Mesendoderm (in vitro differentiated cells): ENCODE measurements around the gene RBM23.
"Not testable (repeated sequence)": the region's sequence is repeated elsewhere in the genome, so short reads cannot be mapped to it uniquely, and the experiment has no call there.

ENCODE experiments used
- DNase-seq: peaks from one replicate; pipeline ENCODE4 v3.0.0; 2013
- H2AK5ac ChIP-seq: 2 replicates; pipeline ENCODE4 v1.6.1; 2013; ENCODE audit warnings: low read length, inconsistent platforms
- H2BK120ac ChIP-seq: 2 replicates; pipeline ENCODE4 v1.6.1; 2013; ENCODE audit warnings: low read depth, mild to moderate bottlenecking, low read length, moderate library complexity, mixed read lengths
- H2BK15ac ChIP-seq: replicated peaks from 2 replicates; pipeline ENCODE4 v1.6.1; 2013; ENCODE audit warnings: low read depth, mild to moderate bottlenecking, moderate library complexity
- H2BK5ac ChIP-seq: 2 replicates; pipeline ENCODE4 v1.6.1; 2013; ENCODE audit warnings: low read length, inconsistent platforms
- H3K18ac ChIP-seq: 2 replicates; pipeline ENCODE4 v1.6.1; 2013; ENCODE audit warnings: mild to moderate bottlenecking, low read length, mixed read lengths
- H3K23ac ChIP-seq: one replicate; pipeline ENCODE4 v1.6.1; 2013; ENCODE audit warnings: low read length
- H3K27ac ChIP-seq: 2 replicates; pipeline ENCODE4 v1.5.1; 2013; ENCODE audit warnings: low read depth, mild to moderate bottlenecking, inconsistent platforms, low read length, moderate library complexity
- H3K27me3 ChIP-seq: 2 replicates; pipeline ENCODE4 v1.6.1; 2013; ENCODE audit warnings: low read length, control low read depth, mild to moderate bottlenecking, inconsistent platforms; ENCODE audit not compliant: insufficient read depth, poor library complexity
- H3K36me3 ChIP-seq: 2 replicates; pipeline ENCODE4 v1.6.1; 2013; ENCODE audit warnings: low read length, inconsistent platforms; ENCODE audit not compliant: control insufficient read depth, insufficient read depth
- H3K4ac ChIP-seq: one replicate; pipeline ENCODE4 v1.6.1; 2013; ENCODE audit warnings: low read depth, mild to moderate bottlenecking, low read length, moderate library complexity
- H3K4me1 ChIP-seq: 2 replicates; pipeline ENCODE4 v1.6.1; 2013; ENCODE audit warnings: low read depth, low read length, inconsistent platforms; ENCODE audit not compliant: control insufficient read depth
- H3K4me2 ChIP-seq: 2 replicates; pipeline ENCODE4 v1.6.1; 2013; ENCODE audit warnings: low read length
- H3K4me3 ChIP-seq: 2 replicates; pipeline ENCODE4 v1.5.1; 2013; ENCODE audit warnings: mild to moderate bottlenecking, low read length
- H3K56ac ChIP-seq: one replicate; pipeline ENCODE4 v1.6.1; 2013; ENCODE audit warnings: low read length
- H3K79me1 ChIP-seq: 2 replicates; pipeline ENCODE4 v1.6.1; 2013; ENCODE audit warnings: low read length, inconsistent platforms
- H3K79me2 ChIP-seq: 2 replicates; pipeline ENCODE4 v1.6.1; 2013; ENCODE audit warnings: mild to moderate bottlenecking, low read length; ENCODE audit not compliant: control insufficient read depth, insufficient read depth
- H3K9ac ChIP-seq: 2 replicates; pipeline ENCODE4 v1.6.1; 2013; ENCODE audit warnings: low read length, inconsistent platforms
- H4K5ac ChIP-seq: one replicate; pipeline ENCODE4 v1.6.1; 2013; ENCODE audit warnings: low read length
- H4K8ac ChIP-seq: one replicate; pipeline ENCODE4 v1.6.1; 2013; ENCODE audit warnings: low read depth, mild to moderate bottlenecking, control low read depth, low read length, moderate library complexity
- WGBS: extraction: QIAGEN DNeasy Blood & Tissue Kit; methylation state at CpG from one replicate; pipeline ENCODE4 v1.1.7; 2013; ENCODE audit warnings: low lambda C conversion rate, missing lambda C conversion rate; ENCODE audit not compliant: insufficient coverage; ENCODE audit errors: extremely low coverage; 5-methylcytosine and 5-hydroxymethylcytosine counted together

The RBM23 gene

GRCh38 chr14:22861651-22862050, 57.3 kb downstream of the RBM23 start:
- Histone ChIP-seq H3K4ac (no peak overlapping the region), H3K27me3 (no peaks in the 10 kb centered on the region), H2BK15ac (no peak overlapping the region), H3K9ac (no peak overlapping the region), H3K4me2 (no peak overlapping the region), H3K79me1 (no peaks in the 10 kb centered on the region), H4K5ac (no peak overlapping the region), H3K4me3 (no peak overlapping the region), H3K79me2 (no peaks in the 10 kb centered on the region), H3K36me3 (no peaks in the 10 kb centered on the region), H3K56ac (no peak overlapping the region), H3K27ac (no peak overlapping the region), H4K8ac (no peak overlapping the region), H3K18ac (no peak overlapping the region), H2BK120ac (no peak overlapping the region), H3K23ac (no peak overlapping the region), H2BK5ac (no peak overlapping the region), H2AK5ac (no peak overlapping the region), H3K4me1 (no peaks in the 10 kb centered on the region)
- no peak for DNase-seq

- not testable (repeated sequence) for H3K79me2 ChIP-seq, H3K9ac ChIP-seq, H3K27me3 ChIP-seq, H3K79me1 ChIP-seq, H3K27ac ChIP-seq, H2AK5ac ChIP-seq, H4K5ac ChIP-seq, H3K18ac ChIP-seq, H4K8ac ChIP-seq, H3K36me3 ChIP-seq, H3K4me3 ChIP-seq, H3K4ac ChIP-seq, H3K4me2 ChIP-seq, DNase-seq, H2BK15ac ChIP-seq, H2BK120ac ChIP-seq, H2BK5ac ChIP-seq, H3K23ac ChIP-seq, H3K56ac ChIP-seq, H3K4me1 ChIP-seq
- WGBS, result no CpG with 5 or more reads among the region's 3 CpGs
Measured at GRCh38 chr14:22860377-22860776, 58.6 kb downstream of the RBM23 start.

GRCh38 chr14:22856428-22856827, 62.5 kb downstream of the RBM23 start:
- Histone ChIP-seq H3K79me2 (no peaks in the 10 kb centered on the region), H3K36me3 (no peaks in the 10 kb centered on the region), H2BK5ac (no peak overlapping the region), H3K4me2 (no peak overlapping the region), H3K4me1 (no peaks in the 10 kb centered on the region), H2BK120ac (no peak overlapping the region), H2AK5ac (no peak overlapping the region), H3K27me3 (no peaks in the 10 kb centered on the region), H3K4me3 (no peak overlapping the region), H3K9ac (no peak overlapping the region), H3K56ac (no peak overlapping the region), H4K5ac (no peak overlapping the region), H3K79me1 (no peaks in the 10 kb centered on the region), H3K23ac (no peak overlapping the region), H3K18ac (no peak overlapping the region), H2BK15ac (no peak overlapping the region), H3K4ac (no peak overlapping the region), H3K27ac (no peak overlapping the region), H4K8ac (no peak overlapping the region)
- DNase-seq, result no peak
- no CpG with 5 or more reads among the region's 5 CpGs for WGBS

GRCh38 chr14:22854963-22855724, 63.8 kb downstream of the RBM23 start:
- Histone ChIP-seq H4K5ac (no peak overlapping the region), H3K27me3 (no peaks in the 10 kb centered on the region), H3K4me1 (no peaks in the 10 kb centered on the region), H3K36me3 (no peaks in the 10 kb centered on the region), H2AK5ac (no peak overlapping the region), H3K23ac (no peak overlapping the region), H3K4me2 (no peak overlapping the region), H2BK120ac (no peak overlapping the region), H3K56ac (no peak overlapping the region), H2BK5ac (no peak overlapping the region), H3K79me2 (no peaks in the 10 kb centered on the region), H3K18ac (no peak overlapping the region), H3K4me3 (no peak overlapping the region), H4K8ac (no peak overlapping the region), H3K79me1 (no peaks in the 10 kb centered on the region), H2BK15ac (no peak overlapping the region), H3K4ac (no peak overlapping the region), H3K27ac (no peak overlapping the region), H3K9ac (no peak overlapping the region)
- WGBS, result no CpG with 5 or more reads among the region's 8 CpGs
- no peak for DNase-seq

GRCh38 chr14:22854296-22854695, 64.7 kb downstream of the RBM23 start:
- not testable (repeated sequence) for H2BK5ac ChIP-seq, H3K9ac ChIP-seq, H4K8ac ChIP-seq, H2BK120ac ChIP-seq, H2AK5ac ChIP-seq, H3K4me1 ChIP-seq, H3K4me2 ChIP-seq, H2BK15ac ChIP-seq, H3K79me1 ChIP-seq, H3K4me3 ChIP-seq, DNase-seq, H3K27me3 ChIP-seq, H3K4ac ChIP-seq, H3K23ac ChIP-seq, H3K56ac ChIP-seq, H3K36me3 ChIP-seq, H3K79me2 ChIP-seq, H3K27ac ChIP-seq, H4K5ac ChIP-seq, H3K18ac ChIP-seq
- WGBS, result no CpG with 5 or more reads among the region's 11 CpGs
